Brain microvascular endothelial cell (primary cell): ENCODE data around the gene CD274.

Experiments
- DNase-seq: peaks from one replicate; pipeline ENCODE4 v3.0.0-alpha.2; 2020
- H3K27ac ChIP-seq: fragments of 250-450 bp; sonication (Bioruptor Pico); 2 replicates; pipeline ENCODE4 v1.5.1; 2020; ENCODE audit warnings: mild to moderate bottlenecking, moderate library complexity
- H3K27me3 ChIP-seq: fragments of 250-450 bp; sonication (Bioruptor Pico); replicated peaks from 2 replicates; pipeline ENCODE4 v1.5.1; 2020; ENCODE audit warnings: mild to moderate bottlenecking
- H3K36me3 ChIP-seq: fragments of 250-450 bp; sonication (Bioruptor Pico); replicated peaks from 2 replicates; pipeline ENCODE4 v1.5.1; 2020; ENCODE audit warnings: mild to moderate bottlenecking
- H3K4me3 ChIP-seq: 2 replicates; pipeline ENCODE4 v1.5.1; 2011; ENCODE audit warnings: low read depth, mild to moderate bottlenecking, control low read depth, low read length, moderate library complexity
- in situ Hi-C: cut with HindIII; loops from 2 replicates; pipeline ENCODE4 v1.10.0; 2017; ENCODE audit warnings: low sequenced_read_pairs, low pct_ligation_motif_present
- TF ChIP-seq, protein P1 (sequence below): IDR thresholded peaks from 2 replicates; pipeline ENCODE4 v1.5.1; 2011; ENCODE audit warnings: low read depth, mild to moderate bottlenecking, moderate library complexity, low read length, control low read depth, inconsistent platforms; ENCODE audit errors: missing control alignments

The CD274 gene

DNA sequence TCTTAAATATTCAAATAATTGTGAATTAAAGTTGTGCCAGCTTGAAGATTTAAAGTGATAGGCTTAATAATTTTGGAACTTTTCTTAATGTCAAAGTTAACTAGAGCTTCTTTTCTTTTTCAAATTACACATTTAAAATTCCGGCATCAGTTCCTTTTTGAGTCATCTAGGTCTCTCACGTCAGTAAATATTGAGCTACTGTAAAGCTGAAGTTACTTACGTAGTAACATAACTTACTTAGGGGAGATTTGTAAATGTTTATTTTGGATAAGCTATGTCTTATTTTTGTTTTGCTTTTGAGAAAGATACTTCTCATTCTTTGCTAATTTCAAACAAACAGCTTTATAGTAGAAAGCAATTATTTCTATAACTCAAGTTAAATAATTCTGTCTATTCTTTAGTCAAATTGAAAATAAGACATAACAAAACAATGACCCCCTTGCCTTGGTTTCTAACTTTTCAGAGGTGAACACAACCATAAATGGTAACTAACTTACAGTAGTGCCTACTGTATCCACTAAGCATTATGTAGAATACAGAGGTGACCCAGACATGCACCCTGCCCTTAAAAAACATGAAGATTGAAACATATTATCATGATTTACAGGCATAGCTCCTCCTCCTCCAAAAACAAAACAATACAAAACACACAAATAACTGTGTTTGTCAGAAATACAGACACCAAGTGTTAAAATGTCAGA is 29.8 kb downstream of the CD274 start:
- TF ChIP-seq, protein P1, sequence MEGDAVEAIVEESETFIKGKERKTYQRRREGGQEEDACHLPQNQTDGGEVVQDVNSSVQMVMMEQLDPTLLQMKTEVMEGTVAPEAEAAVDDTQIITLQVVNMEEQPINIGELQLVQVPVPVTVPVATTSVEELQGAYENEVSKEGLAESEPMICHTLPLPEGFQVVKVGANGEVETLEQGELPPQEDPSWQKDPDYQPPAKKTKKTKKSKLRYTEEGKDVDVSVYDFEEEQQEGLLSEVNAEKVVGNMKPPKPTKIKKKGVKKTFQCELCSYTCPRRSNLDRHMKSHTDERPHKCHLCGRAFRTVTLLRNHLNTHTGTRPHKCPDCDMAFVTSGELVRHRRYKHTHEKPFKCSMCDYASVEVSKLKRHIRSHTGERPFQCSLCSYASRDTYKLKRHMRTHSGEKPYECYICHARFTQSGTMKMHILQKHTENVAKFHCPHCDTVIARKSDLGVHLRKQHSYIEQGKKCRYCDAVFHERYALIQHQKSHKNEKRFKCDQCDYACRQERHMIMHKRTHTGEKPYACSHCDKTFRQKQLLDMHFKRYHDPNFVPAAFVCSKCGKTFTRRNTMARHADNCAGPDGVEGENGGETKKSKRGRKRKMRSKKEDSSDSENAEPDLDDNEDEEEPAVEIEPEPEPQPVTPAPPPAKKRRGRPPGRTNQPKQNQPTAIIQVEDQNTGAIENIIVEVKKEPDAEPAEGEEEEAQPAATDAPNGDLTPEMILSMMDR = no peak
- DNase-seq = no peak
- no peak overlapping the region for H3K4me3 ChIP-seq
- no peaks in the 10 kb centered on the region for H3K27me3 ChIP-seq
- H3K27ac ChIP-seq = no peak overlapping the region
- in situ Hi-C loops = no loop called here
- no peaks in the 10 kb centered on the region for H3K36me3 ChIP-seq

DNA sequence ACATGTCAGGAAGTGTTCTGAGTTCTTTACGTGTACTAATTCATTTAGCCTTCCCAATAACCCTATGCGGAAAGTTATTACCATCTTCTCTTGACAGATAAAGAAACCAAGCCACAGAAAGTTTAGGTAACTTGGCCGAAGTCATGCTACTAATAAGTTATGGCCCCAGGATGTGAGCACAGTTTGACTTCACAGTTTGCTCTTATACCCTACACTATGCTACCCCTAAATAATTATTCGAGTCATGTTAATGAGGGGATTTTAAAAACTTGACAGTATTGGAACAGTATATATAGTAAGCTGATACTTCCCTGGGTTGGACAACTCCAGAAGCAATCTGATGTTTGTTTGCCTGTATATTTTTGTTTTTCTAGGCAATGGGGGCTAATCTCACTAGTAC is 30.6 kb downstream of the CD274 start:
- DNase-seq = no peak
- H3K27ac ChIP-seq = no peak overlapping the region
- H3K27me3 ChIP-seq = no peaks in the 10 kb centered on the region
- no peaks in the 10 kb centered on the region for H3K36me3 ChIP-seq
- TF ChIP-seq, protein P1 = no peak
- in situ Hi-C loops = no loop called here
- no peak overlapping the region for H3K4me3 ChIP-seq

DNA sequence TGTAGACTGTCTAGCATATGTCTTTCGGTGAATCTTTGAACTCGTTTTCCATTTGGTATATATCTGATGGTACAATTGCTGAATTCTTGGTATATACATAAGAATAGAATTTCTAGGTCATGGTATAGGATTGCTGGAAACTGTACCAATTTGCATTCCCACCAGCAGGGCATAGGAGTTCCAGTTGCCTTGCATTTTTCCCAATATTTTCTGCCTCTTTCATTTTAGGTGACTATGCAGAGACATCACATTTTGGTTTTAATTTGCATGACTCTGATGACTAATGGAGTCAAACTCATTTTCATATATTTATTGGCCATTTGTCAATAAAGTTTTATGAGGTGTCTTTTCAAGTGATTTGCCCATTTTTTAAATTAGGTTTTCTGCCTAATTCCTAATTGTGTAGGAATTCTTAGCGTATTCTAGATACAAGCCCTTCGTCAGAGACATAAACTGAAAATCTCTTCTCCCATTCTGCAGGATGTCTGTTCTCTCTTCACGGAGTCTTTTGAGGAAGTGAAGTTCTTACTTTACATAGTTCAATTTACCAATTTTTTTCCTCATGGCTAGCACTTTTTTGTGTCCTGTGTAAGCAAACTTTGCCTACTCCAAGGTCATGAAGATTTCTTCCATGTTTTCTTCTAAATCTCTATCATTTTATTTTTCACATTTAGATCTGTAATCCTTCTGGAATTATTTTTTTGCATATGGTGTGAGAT is 31.1 kb downstream of the CD274 start:
- H3K27ac ChIP-seq = no peak overlapping the region
- no peaks in the 10 kb centered on the region for H3K36me3 ChIP-seq
- H3K4me3 ChIP-seq = no peak overlapping the region
- TF ChIP-seq, protein P1 = peak; percentile 41
- in situ Hi-C loops = no loop called here
- DNase-seq = no peak
- no peaks in the 10 kb centered on the region for H3K27me3 ChIP-seq

DNA sequence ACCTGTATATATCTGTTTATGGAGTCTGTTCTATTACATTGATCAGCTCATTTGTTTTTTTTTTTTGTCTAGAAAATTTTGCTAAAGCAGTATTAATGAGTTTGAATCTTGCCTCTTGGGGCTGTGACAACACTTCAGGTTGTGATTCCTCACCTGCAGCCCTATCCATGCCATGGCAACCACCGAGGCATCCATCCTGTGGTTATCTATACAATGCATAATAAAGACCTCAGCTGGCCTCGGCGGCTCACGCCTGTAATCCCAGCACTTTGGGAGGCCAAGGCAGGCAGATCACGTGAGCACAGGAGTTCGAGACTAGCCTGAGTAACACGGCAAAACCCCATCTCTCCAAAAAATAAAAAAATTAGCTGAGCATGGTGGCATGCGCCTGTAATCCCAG is 31.9 kb downstream of the CD274 start:
- TF ChIP-seq, protein P1 = no peak
- Histone ChIP-seq H3K4me3 (no peak overlapping the region), H3K27ac (no peak overlapping the region), H3K36me3 (no peaks in the 10 kb centered on the region), H3K27me3 (no peaks in the 10 kb centered on the region)
- DNase-seq = no peak
- in situ Hi-C loops = no loop called here

DNA sequence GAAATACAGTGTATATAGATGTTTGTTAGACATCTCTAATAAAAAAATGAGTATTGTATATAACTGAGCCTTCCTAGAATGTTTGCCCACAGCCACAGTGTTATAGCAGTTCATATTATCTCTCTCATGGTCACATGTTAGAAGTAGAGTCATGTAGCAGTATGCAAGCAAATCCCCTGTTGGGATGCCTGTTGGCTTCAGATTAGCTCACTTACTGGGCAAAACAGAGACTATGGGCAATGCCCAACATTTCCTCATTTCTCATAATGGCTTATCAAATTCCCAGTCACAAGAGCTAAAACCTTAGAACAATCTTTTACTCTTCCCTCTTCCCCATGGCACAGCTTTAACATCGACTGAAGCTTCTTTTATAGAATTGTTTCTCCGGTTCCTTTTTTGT is 33.0 kb downstream of the CD274 start:
- Histone ChIP-seq H3K27me3 (no peaks in the 10 kb centered on the region), H3K36me3 (no peaks in the 10 kb centered on the region), H3K27ac (no peak overlapping the region), H3K4me3 (no peak overlapping the region)
- TF ChIP-seq, protein P1 = no peak
- DNase-seq = no peak
- in situ Hi-C loops = no loop called here
